ENCODE results near the gene IKZF1. TPM values are rescaled to one million over a fixed set of nuclear protein-coding genes. Genes with fewer than 3 reads are reported as not detected.

Gene IKZF1
- total RNA-seq, 1 donor from 2014 or later = 1.1 TPM

DNA sequence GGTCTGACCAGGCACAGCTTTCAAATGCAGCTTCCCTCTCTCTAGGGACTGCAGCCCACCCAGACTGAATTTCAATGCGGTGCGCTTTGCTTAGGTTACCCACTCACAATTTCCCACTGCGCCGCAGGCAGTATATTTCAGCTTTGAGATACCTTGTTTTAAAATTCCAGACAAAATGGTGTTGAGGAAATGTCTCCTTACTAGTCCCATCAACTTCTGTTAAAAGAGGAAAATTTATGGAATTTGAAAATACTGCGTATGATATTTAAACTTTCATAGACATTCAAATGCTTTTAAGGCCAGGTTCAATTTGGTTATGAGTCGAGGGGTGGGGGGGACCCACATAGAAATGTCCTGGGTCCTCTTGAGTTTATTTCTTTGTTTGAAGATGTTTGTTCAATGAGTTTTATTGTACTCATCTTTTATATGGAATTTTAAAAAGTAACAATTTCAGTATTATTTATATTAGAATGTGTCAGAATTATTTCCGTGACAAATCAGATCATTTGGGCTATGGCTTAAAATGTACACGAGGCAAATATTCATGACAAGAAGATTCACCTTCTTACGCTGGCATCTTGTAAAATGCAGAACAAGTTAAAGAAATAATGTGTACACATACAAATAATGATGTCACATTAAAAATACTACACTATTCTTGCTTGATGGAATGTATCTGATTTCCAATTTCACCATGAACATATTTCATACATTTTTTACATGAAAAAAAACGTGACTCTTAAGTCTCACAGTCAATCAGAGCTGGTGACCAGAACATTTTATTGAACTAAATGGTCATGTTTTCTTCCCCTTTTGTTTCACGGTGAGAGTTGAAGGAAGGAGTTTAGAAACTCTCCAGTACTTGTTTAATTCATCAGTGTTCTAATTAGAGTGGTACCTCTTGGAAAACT lies 1.3 kb downstream of the IKZF1 start:
- Mint-ChIP-seq H3K9me3 (ENCODE audit: unreplicated experiment) (peaks cover 2% of the 10 kb centered on the region), H3K4me3 (ENCODE audit: unreplicated experiment) (no peak overlapping the region), H3K4me1 (ENCODE audit: low read depth, unreplicated experiment) (peaks cover 2% of the 10 kb centered on the region), H3K36me3 (ENCODE audit: unreplicated experiment) (no peaks in the 10 kb centered on the region), H3K27me3 (ENCODE audit: unreplicated experiment) (peaks cover 12% of the 10 kb centered on the region), H3K27ac (ENCODE audit: unreplicated experiment) (no peak overlapping the region)
- DNase-seq = no peak
- no peak for TF ChIP-seq CTCF (IDR thresholded peaks at IDR 0.05; ENCODE audit: partially characterized antibody, unreplicated experiment)

DNA sequence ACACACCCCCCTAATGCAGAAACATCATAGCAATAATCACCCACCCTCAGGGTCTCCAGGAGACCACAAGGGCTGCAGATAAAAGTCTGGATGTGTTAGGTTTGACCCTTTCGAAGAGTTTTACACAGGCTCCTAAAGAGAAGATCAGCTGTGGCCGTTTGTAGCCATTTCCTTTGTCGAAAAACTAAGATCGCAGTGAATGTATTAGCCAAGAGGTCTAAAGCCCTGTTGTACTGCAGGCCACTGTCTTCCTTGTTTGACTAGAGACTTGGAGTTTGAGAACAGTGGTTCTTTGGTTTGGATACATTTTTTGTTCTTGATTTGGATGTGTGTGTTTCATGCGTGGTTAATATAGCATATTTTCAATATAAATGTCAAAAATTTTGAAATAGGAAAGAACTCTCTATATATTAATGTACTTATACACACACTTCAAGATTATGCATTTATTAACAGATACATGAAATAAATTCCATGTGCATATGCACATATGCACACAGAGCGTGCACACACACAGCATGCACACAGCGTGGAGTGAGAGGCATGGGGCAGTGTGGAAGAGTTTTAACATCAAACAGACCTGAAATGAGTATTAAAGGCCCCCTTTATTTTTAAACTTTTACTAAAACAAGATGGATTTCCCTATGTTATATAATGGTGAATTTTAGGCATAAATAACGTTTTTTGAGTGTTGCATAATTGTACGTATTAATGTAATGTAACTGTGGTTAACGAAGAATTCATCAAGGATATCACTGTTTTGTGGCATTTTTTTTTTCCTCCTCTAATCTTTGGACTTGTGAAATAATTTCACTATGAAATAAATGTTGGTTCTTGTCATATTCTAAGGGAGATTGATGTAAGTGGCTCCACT lies 2.2 kb downstream of the IKZF1 start:
- no peak overlapping the region for H3K4me3 Mint-ChIP-seq (ENCODE audit: unreplicated experiment)
- H3K4me1 Mint-ChIP-seq (ENCODE audit: low read depth, unreplicated experiment) = peaks cover 2% of the 10 kb centered on the region
- no peak for TF ChIP-seq CTCF (IDR thresholded peaks at IDR 0.05; ENCODE audit: partially characterized antibody, unreplicated experiment)
- H3K36me3 Mint-ChIP-seq (ENCODE audit: unreplicated experiment) = no peaks in the 10 kb centered on the region
- no peak overlapping the region for H3K27ac Mint-ChIP-seq (ENCODE audit: unreplicated experiment)
- peaks cover 2% of the 10 kb centered on the region for H3K9me3 Mint-ChIP-seq (ENCODE audit: unreplicated experiment)
- no peak for DNase-seq
- peaks cover 12% of the 10 kb centered on the region for H3K27me3 Mint-ChIP-seq (ENCODE audit: unreplicated experiment)

DNA sequence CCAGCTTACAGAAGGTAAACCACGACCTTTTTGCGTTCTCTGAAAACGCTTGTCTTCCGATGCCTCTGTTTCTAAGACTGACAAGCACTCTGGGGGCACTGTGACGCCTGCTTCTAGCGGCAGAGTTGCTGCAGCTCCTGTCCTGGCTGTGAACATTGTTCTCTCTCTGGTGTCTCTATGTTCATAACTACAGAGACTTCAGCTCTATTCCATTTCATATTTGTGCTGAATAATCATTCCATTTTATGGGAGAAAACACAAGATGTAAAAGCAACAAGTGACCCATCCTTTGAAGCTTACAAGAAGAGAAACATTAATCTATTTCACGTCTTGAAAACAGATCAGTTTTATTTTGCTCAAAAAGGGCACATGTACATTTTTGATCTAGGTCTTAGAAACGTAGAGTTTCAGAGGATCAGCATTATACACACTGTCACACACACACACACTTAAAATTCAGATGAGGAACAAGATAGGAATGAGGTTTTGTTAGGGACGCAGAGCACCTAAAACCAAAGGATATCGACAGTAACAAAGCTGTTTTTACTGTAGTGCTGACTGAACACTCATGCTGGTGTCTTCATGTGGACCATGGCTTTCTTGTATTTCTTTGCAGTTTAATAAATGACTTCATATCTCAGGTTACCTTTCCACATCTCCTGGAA lies 3.0 kb downstream of the IKZF1 start:
- Mint-ChIP-seq H3K36me3 (ENCODE audit: unreplicated experiment) (no peaks in the 10 kb centered on the region), H3K27me3 (ENCODE audit: unreplicated experiment) (peaks cover 9% of the 10 kb centered on the region), H3K9me3 (ENCODE audit: unreplicated experiment) (peaks cover 2% of the 10 kb centered on the region), H3K4me3 (ENCODE audit: unreplicated experiment) (no peak overlapping the region), H3K27ac (ENCODE audit: unreplicated experiment) (no peak overlapping the region), H3K4me1 (ENCODE audit: low read depth, unreplicated experiment) (peaks cover 2% of the 10 kb centered on the region)
- DNase-seq = no peak
- no peak for TF ChIP-seq CTCF (IDR thresholded peaks at IDR 0.05; ENCODE audit: partially characterized antibody, unreplicated experiment)

GRCh38 chr7:50308203-50308531 lies 3.7 kb downstream of the IKZF1 start:
- no peak for TF ChIP-seq CTCF (IDR thresholded peaks at IDR 0.05; ENCODE audit: partially characterized antibody, unreplicated experiment)
- Mint-ChIP-seq H3K27ac (ENCODE audit: unreplicated experiment) (no peak overlapping the region), H3K36me3 (ENCODE audit: unreplicated experiment) (no peaks in the 10 kb centered on the region), H3K4me1 (ENCODE audit: low read depth, unreplicated experiment) (peaks cover 2% of the 10 kb centered on the region), H3K4me3 (ENCODE audit: unreplicated experiment) (no peak overlapping the region), H3K9me3 (ENCODE audit: unreplicated experiment) (no peaks in the 10 kb centered on the region), H3K27me3 (ENCODE audit: unreplicated experiment) (peaks cover 6% of the 10 kb centered on the region)
- no peak for DNase-seq
